Activated naive CD4-positive, alpha-beta T cell treated with anti-CD3 and anti-CD28 coated beads for 36 hours (primary cell): ENCODE measurements around the gene PEX26. TPM values are rescaled to one million over a fixed set of nuclear protein-coding genes. Genes with fewer than 3 reads are reported as not detected.
"Not testable (repeated sequence)": the region's sequence is repeated elsewhere in the genome, so short reads cannot be mapped to it uniquely, and the experiment has no call there.

Source experiments
- CTCF ChIA-PET: fragments of 350-600 bp; sonication (Branson Sonifier 250); formaldehyde crosslinking; loops from one replicate; lab custom pipeline; 2021; ENCODE audit warnings: antibody characterized with exemption; lab: Charles Lee
- DNase-seq: peaks from one replicate; pipeline ENCODE4 v3.0.0-alpha.2; 2020
- H3K27ac Mint-ChIP-seq: one replicate; pipeline ENCODE4 v1.8.0; 2021; ENCODE audit warnings: mild to moderate bottlenecking, mixed read lengths
- H3K27me3 Mint-ChIP-seq: one replicate; pipeline ENCODE4 v1.8.0; 2021; ENCODE audit warnings: low read depth, mixed read lengths
- H3K36me3 Mint-ChIP-seq: one replicate; pipeline ENCODE4 v1.8.0; 2021; ENCODE audit warnings: low read depth, mixed read lengths
- H3K4me1 Mint-ChIP-seq: one replicate; pipeline ENCODE4 v1.8.0; 2021; ENCODE audit warnings: low read depth, mixed read lengths
- H3K4me3 Mint-ChIP-seq: one replicate; pipeline ENCODE4 v1.8.0; 2021; ENCODE audit warnings: mild to moderate bottlenecking, moderate library complexity, mixed read lengths
- H3K9me3 Mint-ChIP-seq: one replicate; pipeline ENCODE4 v1.8.0; 2021; ENCODE audit warnings: mixed read lengths
- intact Hi-C: fragments of 100-400 bp; cut with micrococcal nuclease; formaldehyde crosslinking; loops from one replicate; pipeline ENCODE4 v1.15.1; 2023
- total RNA-seq, 2 experiments: library from RNA; stranded (reverse); gene quantifications; one replicate each; pipeline ENCODE4 v1.2.3, GENCODE V29; 2021

PEX26 gene
- total RNA-seq, 2 experiments from 2014 or later: 47.6 to 48.2 TPM

GRCh38 chr22:18091916-18092526, 14.2 kb downstream of the PEX26 start:
- peaks cover 31% of the 10 kb centered on the region for H3K36me3 Mint-ChIP-seq
- peaks cover 3% of the 10 kb centered on the region for H3K9me3 Mint-ChIP-seq
- H3K27me3 Mint-ChIP-seq: no peaks in the 10 kb centered on the region
- CTCF ChIA-PET: interaction anchor here (0.6 to 2.0 kb wide), 4 partner anchors 13 to 262 kb away, joined by 3 to 5 read pairs (median 4); partner anchors contain the start of genes PEX26 and USP18
- no peak overlapping the region for H3K27ac Mint-ChIP-seq
- intact Hi-C loops: no loop called here
- DNase-seq: no peak
- peaks cover 33% of the 10 kb centered on the region for H3K4me1 Mint-ChIP-seq
- no peak overlapping the region for H3K4me3 Mint-ChIP-seq

DNA sequence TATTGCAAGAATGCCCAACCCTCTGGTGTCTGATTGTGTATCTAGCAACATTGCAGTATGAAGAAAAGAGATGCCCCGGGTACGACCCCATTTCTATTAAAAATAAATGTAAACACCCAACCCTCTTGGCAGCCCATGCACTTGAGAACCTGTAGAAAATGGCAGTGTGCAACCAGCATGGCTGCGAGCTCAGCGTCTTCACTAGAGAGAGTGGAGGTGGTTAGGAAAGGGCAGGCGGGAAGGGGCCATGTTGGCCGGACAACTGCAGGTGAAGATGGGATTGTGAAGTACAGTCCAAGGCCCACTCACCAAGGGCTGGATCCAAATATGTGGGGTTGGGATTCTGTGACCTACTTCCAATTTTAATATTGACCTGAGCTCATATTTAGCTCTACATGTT, 15.9 kb downstream of the PEX26 start:
- Mint-ChIP-seq H3K9me3 (peaks cover 3% of the 10 kb centered on the region), H3K27me3 (no peaks in the 10 kb centered on the region), H3K36me3 (peaks cover 31% of the 10 kb centered on the region), H3K4me3 (no peak overlapping the region), H3K4me1 (peaks cover 34% of the 10 kb centered on the region), H3K27ac (no peak overlapping the region)
- no peak for DNase-seq
- CTCF ChIA-PET: interaction anchor here (0.6 to 0.8 kb wide), 3 partner anchors 12 to 129 kb away, joined by 3 to 5 read pairs (median 5); partner anchors contain the start of gene PEX26
- intact Hi-C loops: no loop called here

- DNase-seq: no peak
- Mint-ChIP-seq H3K4me1 (peaks cover 28% of the 10 kb centered on the region), H3K4me3 (no peak overlapping the region), H3K27me3 (no peaks in the 10 kb centered on the region), H3K9me3 (peaks cover 3% of the 10 kb centered on the region), H3K27ac (no peak overlapping the region), H3K36me3 (peaks cover 31% of the 10 kb centered on the region)
- intact Hi-C loops: no loop called here
- CTCF ChIA-PET: interaction anchor here (0.6 to 1.2 kb wide), 2 partner anchors 11 to 67 kb away, joined by 4 to 6 read pairs; no protein-coding TSS in a partner anchor
Observed at GRCh38 chr22:18095101-18095805, 17.5 kb downstream of the PEX26 start.

DNA sequence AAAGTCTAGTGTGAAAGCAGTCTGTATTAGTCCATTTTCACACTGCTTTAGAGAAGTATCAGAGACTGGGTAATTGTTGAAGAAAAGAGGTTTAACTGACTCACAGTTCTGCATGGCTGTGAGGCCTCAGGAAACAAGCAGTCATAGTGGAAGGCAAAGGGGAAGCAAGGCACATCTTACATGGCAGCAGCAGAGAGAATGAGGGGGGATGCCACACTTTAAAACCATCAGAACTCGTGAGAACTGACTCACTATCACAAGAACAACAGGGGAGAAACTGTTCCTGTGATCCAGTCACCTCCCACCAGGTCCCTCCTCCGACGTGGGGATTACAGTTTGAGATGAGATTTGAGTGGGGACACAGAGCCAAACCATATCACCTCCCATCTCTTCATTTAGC, 19.0 kb downstream of the PEX26 start:
- no peaks in the 10 kb centered on the region for H3K27me3 Mint-ChIP-seq
- H3K4me3 Mint-ChIP-seq: no peak overlapping the region

DNA sequence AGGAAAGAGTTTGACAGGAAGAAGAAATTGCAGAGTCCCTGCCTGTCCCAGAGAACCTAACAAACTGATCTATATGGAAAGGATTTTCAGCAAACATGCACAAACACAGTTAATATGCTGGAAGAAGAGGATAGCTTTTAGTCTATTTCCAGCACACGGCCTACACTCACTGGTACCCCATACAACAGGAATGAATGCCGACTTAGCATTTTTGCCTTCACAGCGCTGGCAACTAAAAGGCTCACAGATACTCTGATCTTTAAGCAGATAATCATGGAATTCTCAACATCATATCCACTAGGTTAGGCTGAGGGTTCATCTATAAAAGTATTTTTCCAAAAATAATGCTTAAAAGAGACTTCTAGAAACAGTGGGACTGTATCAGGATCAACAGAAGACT, 23.0 kb downstream of the PEX26 start:
- intact Hi-C loops: no loop called here
- Mint-ChIP-seq H3K36me3 (peaks cover 31% of the 10 kb centered on the region), H3K4me1 (peaks cover 32% of the 10 kb centered on the region)

More for the DNA sequence above, 19.0 kb downstream of the PEX26 start:
- CTCF ChIA-PET: no interaction called here
- intact Hi-C loops: no loop called here
- H3K4me1 Mint-ChIP-seq: peaks cover 25% of the 10 kb centered on the region
- H3K27ac Mint-ChIP-seq: peak overlapping the region; percentile 33
- peak; percentile 55 for DNase-seq
- peaks cover 25% of the 10 kb centered on the region for H3K36me3 Mint-ChIP-seq
- H3K9me3 Mint-ChIP-seq: peaks cover 3% of the 10 kb centered on the region

DNA sequence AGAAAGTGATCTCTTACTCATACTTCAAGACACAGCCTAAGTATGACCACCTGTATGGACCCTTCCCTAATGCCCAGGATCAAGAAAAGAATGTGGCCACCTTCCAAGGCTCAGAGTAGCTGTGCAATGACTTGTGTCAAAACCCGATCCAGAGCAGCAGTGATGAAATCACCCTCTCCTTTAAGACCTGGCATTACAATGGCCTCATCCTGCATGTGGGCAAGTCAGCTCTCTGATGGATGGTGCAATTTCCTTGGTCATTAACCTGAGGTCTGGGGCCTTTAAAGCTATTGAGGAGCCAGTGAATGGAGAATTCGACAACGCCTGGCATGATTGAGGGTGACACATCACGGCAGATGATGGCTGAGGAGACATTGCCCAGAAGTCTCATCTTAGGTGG, 23.7 kb downstream of the PEX26 start:
- no peak overlapping the region for H3K27ac Mint-ChIP-seq
- DNase-seq: no peak
- CTCF ChIA-PET: interaction anchor here (0.9 kb wide), 1 partner anchor 12 kb away, joined by 3 read pairs; no protein-coding TSS in a partner anchor
- intact Hi-C loops: no loop called here
- H3K4me1 Mint-ChIP-seq: peaks cover 29% of the 10 kb centered on the region
- peaks cover 9% of the 10 kb centered on the region for H3K9me3 Mint-ChIP-seq
- peaks cover 30% of the 10 kb centered on the region for H3K36me3 Mint-ChIP-seq
- no peak overlapping the region for H3K4me3 Mint-ChIP-seq
- H3K27me3 Mint-ChIP-seq: peaks cover 1% of the 10 kb centered on the region

More for the DNA sequence above, 23.0 kb downstream of the PEX26 start:
- no peak for DNase-seq
- peaks cover 1% of the 10 kb centered on the region for H3K27me3 Mint-ChIP-seq
- H3K27ac Mint-ChIP-seq: no peak overlapping the region
- peaks cover 6% of the 10 kb centered on the region for H3K9me3 Mint-ChIP-seq
- CTCF ChIA-PET: interaction anchor here (1.0 kb wide), 1 partner anchor 271 kb away, joined by 3 read pairs; no protein-coding TSS in a partner anchor
- H3K4me3 Mint-ChIP-seq: no peak overlapping the region

- CTCF ChIA-PET: interaction anchor here (0.7 kb wide), 1 partner anchor 18 kb away, joined by 4 read pairs; no protein-coding TSS in a partner anchor
- Mint-ChIP-seq H3K9me3 (peaks cover 11% of the 10 kb centered on the region), H3K27ac (peak overlapping the region; percentile 1), H3K36me3 (peaks cover 28% of the 10 kb centered on the region), H3K4me3 (no peak overlapping the region), H3K4me1 (peaks cover 27% of the 10 kb centered on the region), H3K27me3 (peaks cover 7% of the 10 kb centered on the region)
- intact Hi-C loops: loop anchor here (1.0 kb wide), 1 partner anchor 26 kb away; the partner anchor contains the start of gene PEX26
- DNase-seq: peak; percentile 36
Observed at GRCh38 chr22:18103527-18104269, 25.9 kb downstream of the PEX26 start.

DNA sequence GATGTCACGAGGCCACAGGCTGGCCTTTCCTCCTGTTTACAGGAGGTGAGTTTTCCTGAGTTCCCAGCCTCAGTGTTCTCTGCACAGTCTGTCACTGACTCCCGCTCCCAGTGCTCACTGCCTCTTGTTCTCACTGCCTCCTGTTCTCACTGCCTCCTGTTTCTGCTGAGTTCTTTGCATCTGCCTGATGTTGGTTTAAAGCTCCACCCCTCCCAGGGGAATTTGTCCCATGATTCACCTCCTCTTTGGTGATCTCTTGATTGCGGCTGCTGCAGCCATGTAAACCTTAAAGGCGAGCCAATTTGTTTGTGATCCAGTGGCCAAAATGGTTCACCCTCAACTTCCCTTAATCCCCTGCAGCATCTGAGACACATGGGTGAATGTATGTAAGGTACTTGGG, 26.8 kb downstream of the PEX26 start:
- no peak for DNase-seq
- CTCF ChIA-PET: interaction anchor here (0.7 to 1.2 kb wide), 2 partner anchors 18 to 30 kb away, joined by 3 to 4 read pairs; no protein-coding TSS in a partner anchor
- H3K36me3 Mint-ChIP-seq: peaks cover 25% of the 10 kb centered on the region
- intact Hi-C loops: loop anchor here (1.0 kb wide), 1 partner anchor 27 kb away; the partner anchor contains the start of gene PEX26
- peaks cover 29% of the 10 kb centered on the region for H3K4me1 Mint-ChIP-seq
- H3K27ac Mint-ChIP-seq: no peak overlapping the region
- H3K9me3 Mint-ChIP-seq: peaks cover 11% of the 10 kb centered on the region
- peaks cover 9% of the 10 kb centered on the region for H3K27me3 Mint-ChIP-seq
- H3K4me3 Mint-ChIP-seq: no peak overlapping the region

DNA sequence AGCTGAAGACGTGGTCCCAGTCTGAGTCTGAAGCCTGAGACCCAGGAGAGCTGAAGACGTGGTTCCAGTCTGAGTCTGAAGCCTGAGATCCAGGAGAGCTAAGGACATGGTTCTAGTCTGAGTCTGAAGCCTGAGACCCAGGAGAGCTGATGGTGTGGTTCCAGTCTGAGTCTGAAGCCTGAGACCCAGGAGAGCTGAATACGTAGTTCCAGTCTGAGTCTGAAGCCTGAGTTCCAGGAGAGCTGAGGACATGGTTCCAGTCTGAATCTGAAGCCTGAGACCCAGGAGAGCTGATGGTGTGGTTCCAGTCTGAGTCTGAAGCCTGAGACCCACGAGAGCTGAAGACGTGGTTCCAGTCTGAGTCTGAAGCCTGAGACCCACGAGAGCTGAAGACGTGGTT, 28.2 kb downstream of the PEX26 start:
- H3K4me3 Mint-ChIP-seq, DNase-seq, intact Hi-C loops: not testable (repeated sequence)
- CTCF ChIA-PET: interaction anchor here (0.6 to 1.3 kb wide), 6 partner anchors 9 to 1408 kb away, joined by 3 to 6 read pairs (median 3); no protein-coding TSS in a partner anchor
- Mint-ChIP-seq H3K4me1 (peaks cover 39% of the 10 kb centered on the region), H3K9me3 (peaks cover 11% of the 10 kb centered on the region), H3K36me3 (peaks cover 25% of the 10 kb centered on the region), H3K27ac (peak overlapping the region; percentile 48), H3K27me3 (peaks cover 18% of the 10 kb centered on the region)

DNA sequence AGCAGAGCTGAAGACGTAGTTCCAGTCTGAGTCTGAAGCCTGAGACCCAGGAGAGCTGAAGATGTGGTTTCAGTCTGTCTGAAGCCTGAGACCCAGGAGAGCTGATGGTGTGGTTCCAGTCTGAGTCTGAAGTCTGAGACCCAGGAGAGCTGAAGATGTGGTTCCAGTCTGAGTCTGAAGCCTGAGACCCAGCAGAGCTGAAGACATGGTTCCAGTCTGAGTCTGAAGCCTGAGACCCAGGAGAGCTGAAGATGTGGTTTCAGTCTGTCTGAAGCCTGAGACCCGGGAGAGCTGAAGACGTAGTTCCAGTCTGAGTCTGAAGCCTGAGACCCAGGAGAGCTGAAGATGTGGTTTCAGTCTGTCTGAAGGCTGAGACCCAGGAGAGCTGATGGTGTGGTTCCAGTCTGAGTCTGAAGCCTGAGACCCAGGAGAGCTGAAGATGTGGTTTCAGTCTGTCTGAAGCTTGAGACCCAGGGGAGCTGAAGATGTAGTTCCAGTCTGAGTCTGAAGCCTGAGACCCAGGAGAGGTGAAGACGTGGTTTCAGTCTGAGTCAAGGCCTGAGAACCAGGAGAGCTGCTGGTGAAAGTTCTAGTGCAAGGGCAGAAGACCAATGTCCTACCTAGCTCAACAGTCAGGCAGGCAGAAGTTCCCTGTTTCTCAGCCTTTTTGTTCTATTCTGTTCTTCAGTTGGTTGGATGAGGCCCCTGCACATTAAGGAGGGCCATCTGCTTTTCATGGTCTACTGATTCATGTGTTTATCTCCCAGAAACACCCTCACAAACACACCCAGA, 29.0 kb downstream of the PEX26 start:
- peaks cover 11% of the 10 kb centered on the region for H3K9me3 Mint-ChIP-seq
- peaks cover 40% of the 10 kb centered on the region for H3K4me1 Mint-ChIP-seq
- peaks cover 21% of the 10 kb centered on the region for H3K27me3 Mint-ChIP-seq
- H3K36me3 Mint-ChIP-seq: peaks cover 24% of the 10 kb centered on the region
- CTCF ChIA-PET: interaction anchor here (0.6 to 1.3 kb wide), 6 partner anchors 9 to 1407 kb away, joined by 3 to 6 read pairs (median 3); no protein-coding TSS in a partner anchor
- H3K27ac Mint-ChIP-seq: peak overlapping the region; percentile 44
- H3K4me3 Mint-ChIP-seq, intact Hi-C loops: not testable (repeated sequence)
- DNase-seq: peak; percentile 58

- Mint-ChIP-seq H3K27ac (no peak overlapping the region), H3K4me1 (peaks cover 40% of the 10 kb centered on the region), H3K4me3 (no peak overlapping the region), H3K9me3 (peaks cover 11% of the 10 kb centered on the region), H3K36me3 (peaks cover 21% of the 10 kb centered on the region), H3K27me3 (peaks cover 27% of the 10 kb centered on the region)
- intact Hi-C loops: no loop called here
- CTCF ChIA-PET: interaction anchor here (1.3 kb wide), 1 partner anchor 32 kb away, joined by 3 read pairs; no protein-coding TSS in a partner anchor
- DNase-seq: no peak
Observed at GRCh38 chr22:18108187-18108586, 30.4 kb downstream of the PEX26 start.
